Immature natural killer cell (primary cell): ENCODE data around the gene RUNX2. TPM values are rescaled to one million over a fixed set of nuclear protein-coding genes. Genes with fewer than 3 reads are reported as not detected.

Experiments used
- DNase-seq, 3 donors: peaks; one replicate each; pipeline ENCODE4 v3.0.0; 2022; ENCODE audit warnings: mixed read lengths in 1 of 3
- H3K27ac Mint-ChIP-seq, 6 donors: one replicate each; pipeline ENCODE4 v1.8.0; 2020; ENCODE audit warnings: mixed read lengths in 6 of 6, mild to moderate bottlenecking in 5 of 6, inconsistent platforms in 4 of 6, moderate library complexity in 3 of 6
- H3K27me3 Mint-ChIP-seq, 3 donors: one replicate each; pipeline ENCODE4 v1.8.0; 2020 to 2021; ENCODE audit warnings: low read depth in 3 of 3, mild to moderate bottlenecking in 3 of 3, mixed read lengths in 3 of 3, moderate library complexity in 3 of 3, inconsistent platforms in 1 of 3
- H3K36me3 Mint-ChIP-seq, 3 donors: one replicate each; pipeline ENCODE4 v1.8.0; 2020; ENCODE audit warnings: mixed read lengths in 3 of 3, inconsistent platforms in 2 of 3, mild to moderate bottlenecking in 2 of 3
- H3K4me1 Mint-ChIP-seq, 2 donors: one replicate each; pipeline ENCODE4 v1.8.0; 2020; ENCODE audit warnings: inconsistent platforms in 2 of 2, mild to moderate bottlenecking in 2 of 2, mixed read lengths in 2 of 2, moderate library complexity in 1 of 2
- H3K4me3 Mint-ChIP-seq, 5 donors: one replicate each; pipeline ENCODE4 v1.8.0; 2020; ENCODE audit warnings: mild to moderate bottlenecking in 5 of 5, mixed read lengths in 5 of 5, inconsistent platforms in 3 of 5, moderate library complexity in 3 of 5
- H3K9me3 Mint-ChIP-seq, 6 donors: one replicate each; pipeline ENCODE4 v1.8.0; 2020; ENCODE audit warnings: mild to moderate bottlenecking in 6 of 6, mixed read lengths in 6 of 6, inconsistent platforms in 4 of 6, moderate library complexity in 3 of 6
- polyA plus RNA-seq, 3 donors: library from polyadenylated mRNA; unstranded; fragments of 300-500 nt; fragmentation: Illumina TruSeq; gene quantifications; one replicate each; pipeline ENCODE4 v1.2.3, GENCODE V29; 2021

RUNX2 gene
- polyA plus RNA-seq, 3 donors from 2014 or later: 2.6 to 11.8 (median 4.4) TPM

- peaks cover 0 to 2% (median 0%) of the 10 kb centered on the region in 3 donors for H3K27me3 Mint-ChIP-seq
Measured at GRCh38 chr6:45483021-45483420, 154.9 kb downstream of the RUNX2 start.

GRCh38 chr6:45483501-45483900 is 155.4 kb downstream of the RUNX2 start:
- Mint-ChIP-seq H3K4me3 (no peak overlapping the region), H3K4me1 (peaks cover 4 to 35% of the 10 kb centered on the region in 2 donors), H3K27ac (no peak overlapping the region), H3K27me3 (peaks cover 0 to 2% (median 0%) of the 10 kb centered on the region in 3 donors), H3K36me3 (no peaks in the 10 kb centered on the region), H3K9me3 (no peaks in the 10 kb centered on the region)
- DNase-seq: no peak

More at GRCh38 chr6:45483021-45483420, 154.9 kb downstream of the RUNX2 start:
- peak overlapping the region in 1 of 6 donors; percentile 19 for H3K27ac Mint-ChIP-seq
- no peaks in the 10 kb centered on the region for H3K9me3 Mint-ChIP-seq
- DNase-seq: no peak
- H3K4me3 Mint-ChIP-seq: no peak overlapping the region
- peaks cover 4 to 32% of the 10 kb centered on the region in 2 donors for H3K4me1 Mint-ChIP-seq
- H3K36me3 Mint-ChIP-seq: no peaks in the 10 kb centered on the region

DNA sequence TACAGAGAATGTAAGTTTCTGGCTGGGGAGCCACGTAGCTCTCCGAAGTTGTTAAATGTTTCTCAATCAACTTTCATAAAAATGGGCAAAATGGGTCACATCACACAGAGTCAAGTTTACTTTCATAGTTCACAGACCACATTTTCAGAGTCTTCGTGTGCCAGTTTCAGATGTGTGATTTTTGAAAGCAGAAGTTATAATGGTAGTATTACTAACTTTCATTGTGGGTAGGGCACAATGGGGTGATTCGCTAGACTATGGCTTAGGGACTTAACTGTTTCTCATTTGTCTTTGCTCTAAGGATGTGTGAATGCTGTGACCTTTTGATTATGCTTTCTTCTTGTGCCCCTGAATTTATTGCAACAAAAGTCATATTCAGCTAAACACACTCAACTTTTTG is 158.6 kb downstream of the RUNX2 start:
- Mint-ChIP-seq H3K36me3 (no peaks in the 10 kb centered on the region), H3K27me3 (peaks cover 0 to 2% (median 0%) of the 10 kb centered on the region in 3 donors), H3K9me3 (no peaks in the 10 kb centered on the region), H3K4me1 (peaks cover 7 to 50% of the 10 kb centered on the region in 2 donors), H3K27ac (peak overlapping the region in 1 of 6 donors; percentile 50), H3K4me3 (no peak overlapping the region)
- no peak for DNase-seq

GRCh38 chr6:45487645-45488044 is 159.5 kb downstream of the RUNX2 start:
- H3K9me3 Mint-ChIP-seq: no peaks in the 10 kb centered on the region
- no peaks in the 10 kb centered on the region for H3K36me3 Mint-ChIP-seq
- DNase-seq: no peak
- H3K4me3 Mint-ChIP-seq: no peak overlapping the region
- peaks cover 0 to 2% (median 0%) of the 10 kb centered on the region in 3 donors for H3K27me3 Mint-ChIP-seq
- peak overlapping the region in 1 of 6 donors; percentile 7 for H3K27ac Mint-ChIP-seq
- peaks cover 7 to 50% of the 10 kb centered on the region in 2 donors for H3K4me1 Mint-ChIP-seq

GRCh38 chr6:45488269-45488668 is 160.1 kb downstream of the RUNX2 start:
- H3K9me3 Mint-ChIP-seq: no peaks in the 10 kb centered on the region
- peaks cover 7 to 50% of the 10 kb centered on the region in 2 donors for H3K4me1 Mint-ChIP-seq
- H3K4me3 Mint-ChIP-seq: no peak overlapping the region
- no peak overlapping the region for H3K27ac Mint-ChIP-seq
- DNase-seq: no peak
- H3K27me3 Mint-ChIP-seq: peaks cover 0 to 2% (median 0%) of the 10 kb centered on the region in 3 donors
- no peaks in the 10 kb centered on the region for H3K36me3 Mint-ChIP-seq

DNA sequence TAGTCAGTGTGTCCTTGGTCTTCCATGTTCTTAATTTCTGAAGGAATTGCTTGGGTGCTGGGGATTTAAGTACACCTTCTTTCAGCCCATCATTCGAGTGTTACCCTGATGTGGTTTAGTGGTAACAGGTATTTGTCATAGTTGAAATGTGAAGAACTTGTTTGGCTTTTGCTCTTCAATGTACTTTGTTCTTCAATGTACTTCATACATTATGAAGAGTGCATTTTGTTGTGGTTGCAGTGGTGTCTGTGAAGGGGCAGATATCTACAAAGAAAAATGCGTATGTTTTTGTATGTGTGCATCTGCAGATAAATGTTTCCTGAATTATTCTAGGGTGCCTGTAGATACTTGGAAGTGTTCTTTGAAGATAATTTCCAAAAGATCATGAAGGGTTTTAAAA is 160.8 kb downstream of the RUNX2 start:
- Mint-ChIP-seq H3K27ac (peak overlapping the region in 1 of 6 donors; percentile 22), H3K9me3 (no peaks in the 10 kb centered on the region), H3K4me1 (peaks cover 9 to 54% of the 10 kb centered on the region in 2 donors), H3K4me3 (no peak overlapping the region), H3K27me3 (no peaks in the 10 kb centered on the region), H3K36me3 (no peaks in the 10 kb centered on the region)
- DNase-seq: no peak

DNA sequence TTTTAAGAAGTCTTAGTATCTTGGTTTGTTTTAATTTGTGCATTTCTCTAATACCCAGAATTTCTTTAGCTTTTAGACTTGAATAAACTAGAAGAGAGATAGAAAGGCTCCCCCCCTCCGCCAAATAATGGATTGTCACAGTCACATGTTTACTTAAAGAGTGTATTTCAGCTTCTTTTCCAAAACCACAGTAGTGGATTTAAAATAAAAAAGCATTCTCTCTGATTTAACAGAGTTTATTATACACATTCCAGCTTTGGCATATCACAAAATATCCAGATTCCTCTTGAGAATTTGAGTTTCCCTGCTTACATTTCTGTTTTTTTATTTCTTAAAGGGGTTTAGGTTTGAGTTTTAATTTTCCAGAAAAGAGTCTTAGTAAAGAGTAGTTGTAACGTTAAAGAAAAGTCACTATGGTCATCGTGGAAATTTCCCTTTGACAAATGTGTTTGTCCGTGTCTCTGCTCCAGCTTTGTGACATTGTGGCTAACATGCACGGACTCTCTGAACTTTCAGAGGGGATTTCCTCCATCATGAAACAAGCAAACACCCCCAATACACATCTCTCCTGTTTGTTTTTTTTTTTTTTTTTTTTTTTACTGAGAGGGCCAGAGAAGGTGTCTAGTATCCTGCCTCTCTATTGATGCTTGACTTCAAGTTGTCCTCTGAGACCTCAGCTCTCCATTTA is 163.1 kb downstream of the RUNX2 start:
- H3K36me3 Mint-ChIP-seq: no peaks in the 10 kb centered on the region
- peaks cover 29 to 70% of the 10 kb centered on the region in 2 donors for H3K4me1 Mint-ChIP-seq
- no peak for DNase-seq
- H3K27me3 Mint-ChIP-seq: no peaks in the 10 kb centered on the region
- no peaks in the 10 kb centered on the region for H3K9me3 Mint-ChIP-seq
- H3K27ac Mint-ChIP-seq: peak overlapping the region in 1 of 6 donors; percentile 36
- no peak overlapping the region for H3K4me3 Mint-ChIP-seq

- no peak for DNase-seq
- H3K9me3 Mint-ChIP-seq: no peaks in the 10 kb centered on the region
- H3K4me3 Mint-ChIP-seq: no peak overlapping the region
- no peaks in the 10 kb centered on the region for H3K36me3 Mint-ChIP-seq
- peaks cover 0 to 2% (median 0%) of the 10 kb centered on the region in 3 donors for H3K27me3 Mint-ChIP-seq
- no peak overlapping the region for H3K27ac Mint-ChIP-seq
- H3K4me1 Mint-ChIP-seq: peaks cover 29 to 71% of the 10 kb centered on the region in 2 donors
Measured at GRCh38 chr6:45491874-45492273, 163.7 kb downstream of the RUNX2 start.

- peaks cover 0 to 3% (median 0%) of the 10 kb centered on the region in 3 donors for H3K27me3 Mint-ChIP-seq
- peaks cover 29 to 65% of the 10 kb centered on the region in 2 donors for H3K4me1 Mint-ChIP-seq
- no peaks in the 10 kb centered on the region for H3K36me3 Mint-ChIP-seq
- H3K4me3 Mint-ChIP-seq: no peak overlapping the region
- DNase-seq: no peak
- H3K9me3 Mint-ChIP-seq: no peaks in the 10 kb centered on the region
- H3K27ac Mint-ChIP-seq: no peak overlapping the region
Measured at GRCh38 chr6:45493761-45494160, 165.6 kb downstream of the RUNX2 start.

DNA sequence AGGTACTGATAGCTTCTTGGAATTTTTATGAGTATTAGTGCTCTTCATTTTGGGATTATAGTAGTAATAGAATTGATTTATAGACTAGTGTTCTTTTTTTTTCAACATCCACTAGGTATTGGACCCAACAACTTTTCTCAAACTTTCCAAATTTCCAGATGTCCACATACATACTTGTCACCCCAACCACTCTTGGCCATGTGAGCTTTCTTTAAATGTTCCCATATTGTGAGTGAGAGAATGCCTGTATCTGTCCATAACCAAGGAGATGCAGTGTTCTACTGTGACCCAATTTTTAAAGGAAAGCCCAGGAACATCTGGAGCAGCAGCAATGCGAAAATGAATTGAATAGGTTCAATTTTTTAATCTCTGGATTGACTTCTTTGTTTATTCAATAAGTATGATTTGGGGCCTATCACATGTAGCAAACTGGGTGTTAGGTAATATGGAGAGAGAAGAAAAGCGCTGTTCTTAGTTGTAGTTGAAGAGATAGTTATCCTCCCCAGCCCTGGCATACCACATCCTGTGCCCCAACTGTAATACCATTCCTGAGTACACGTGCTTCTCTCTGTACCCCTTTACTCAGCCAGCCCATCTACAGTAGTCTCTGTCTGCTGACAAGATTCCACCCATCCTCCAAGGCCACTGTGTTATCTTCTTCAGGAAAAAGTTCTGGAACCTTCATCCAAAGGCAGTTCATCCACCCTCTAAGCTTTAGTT is 166.4 kb downstream of the RUNX2 start:
- Mint-ChIP-seq H3K9me3 (no peaks in the 10 kb centered on the region), H3K4me1 (peaks cover 27 to 57% of the 10 kb centered on the region in 2 donors), H3K36me3 (no peaks in the 10 kb centered on the region), H3K4me3 (peak overlapping the region in 1 of 5 donors; percentile 7), H3K27me3 (peaks cover 0 to 3% (median 0%) of the 10 kb centered on the region in 3 donors), H3K27ac (peak overlapping the region; percentile 2 to 37 (median 4))
- no peak for DNase-seq

- H3K9me3 Mint-ChIP-seq: no peaks in the 10 kb centered on the region
- peaks cover 27 to 52% of the 10 kb centered on the region in 2 donors for H3K4me1 Mint-ChIP-seq
- H3K4me3 Mint-ChIP-seq: peak overlapping the region in 3 of 5 donors; percentile 1 to 5 (median 5)
Measured at GRCh38 chr6:45495429-45496084, 167.4 kb downstream of the RUNX2 start.

GRCh38 chr6:45496085-45496433 is 167.9 kb downstream of the RUNX2 start:
- Mint-ChIP-seq H3K36me3 (no peaks in the 10 kb centered on the region), H3K9me3 (no peaks in the 10 kb centered on the region), H3K4me3 (no peak overlapping the region), H3K27ac (no peak overlapping the region), H3K4me1 (peaks cover 27 to 47% of the 10 kb centered on the region in 2 donors), H3K27me3 (peaks cover 0 to 3% (median 0%) of the 10 kb centered on the region in 3 donors)
- no peak for DNase-seq

More at GRCh38 chr6:45495429-45496084, 167.4 kb downstream of the RUNX2 start:
- Mint-ChIP-seq H3K27ac (peak overlapping the region in 5 of 6 donors; percentile 3 to 70 (median 43)), H3K36me3 (no peaks in the 10 kb centered on the region), H3K27me3 (peaks cover 0 to 3% (median 0%) of the 10 kb centered on the region in 3 donors)
- peak in 1 of 3 donors; percentile 15 for DNase-seq

- no peak for DNase-seq
- H3K4me1 Mint-ChIP-seq: peaks cover 27 to 42% of the 10 kb centered on the region in 2 donors
- peaks cover 0 to 1% (median 0%) of the 10 kb centered on the region in 6 donors for H3K9me3 Mint-ChIP-seq
- no peaks in the 10 kb centered on the region for H3K36me3 Mint-ChIP-seq
- no peak overlapping the region for H3K4me3 Mint-ChIP-seq
- H3K27ac Mint-ChIP-seq: no peak overlapping the region
- H3K27me3 Mint-ChIP-seq: peaks cover 0 to 3% (median 0%) of the 10 kb centered on the region in 3 donors
Measured at GRCh38 chr6:45498591-45498990, 170.5 kb downstream of the RUNX2 start.
